Raji (cell line): ENCODE results near the gene RETREG1.

Experiments used
- POLR2A ChIP-seq: IDR thresholded peaks from 2 replicates; pipeline ENCODE4 v1.6.1; 2011; ENCODE audit warnings: low read depth, low read length, control low read depth; ENCODE audit not compliant: insufficient read depth

RETREG1 gene

GRCh38 chr5:16431490-16431889 is 185.3 kb downstream of the RETREG1 start:
- TF ChIP-seq POLR2A, result no peak

- TF ChIP-seq POLR2A, result no peak
Measured at GRCh38 chr5:16430349-16431089, 186.3 kb downstream of the RETREG1 start.

- no peak for TF ChIP-seq POLR2A
Measured at GRCh38 chr5:16428359-16428758, 188.4 kb downstream of the RETREG1 start.

GRCh38 chr5:16427587-16427986 is 189.2 kb downstream of the RETREG1 start:
- no peak for TF ChIP-seq POLR2A
